Effector memory CD8-positive, alpha-beta T cell (primary cell): ENCODE results near the gene SPDEF.

Experiments used
- ATAC-seq: fragments of 150-1000 bp; cut with Tn5 transposase; replicated peaks from 2 replicates; pipeline ENCODE4 v1.10.0; 2021; ENCODE audit warnings: mild to moderate bottlenecking, moderate library complexity
- DNase-seq, 3 experiments: peaks; one replicate each; pipeline ENCODE4 v3.0.0; 2021
- H3K27ac Mint-ChIP-seq, 2 donors: one replicate each; pipeline ENCODE4 v1.8.0; 2022; ENCODE audit warnings: mild to moderate bottlenecking in 2 of 2, mixed read lengths in 2 of 2, moderate library complexity in 2 of 2
- H3K27me3 Mint-ChIP-seq, 2 donors: one replicate each; pipeline ENCODE4 v1.8.0; 2022; ENCODE audit warnings: mixed read lengths in 2 of 2
- H3K36me3 Mint-ChIP-seq: one replicate; pipeline ENCODE4 v1.8.0; 2022; ENCODE audit warnings: mild to moderate bottlenecking, moderate library complexity, mixed read lengths; ENCODE audit not compliant: insufficient read depth
- H3K4me1 Mint-ChIP-seq, 2 donors: one replicate each; pipeline ENCODE4 v1.8.0; 2022; ENCODE audit warnings: low read depth in 2 of 2, mixed read lengths in 2 of 2
- H3K4me3 Mint-ChIP-seq, 2 donors: one replicate each; pipeline ENCODE4 v1.8.0; 2022; ENCODE audit warnings: mild to moderate bottlenecking in 2 of 2, mixed read lengths in 2 of 2, moderate library complexity in 2 of 2
- H3K9me3 Mint-ChIP-seq, 2 donors: one replicate each; pipeline ENCODE4 v1.8.0; 2022; ENCODE audit warnings: mixed read lengths in 2 of 2

The SPDEF gene

GRCh38 chr6:34491091-34491430 is 65.1 kb downstream of the SPDEF start:
- no peak for DNase-seq
- no peak overlapping the region for H3K27ac Mint-ChIP-seq
- no peaks in the 10 kb centered on the region for H3K36me3 Mint-ChIP-seq
- ATAC-seq, result no peak
- H3K27me3 Mint-ChIP-seq, result no peaks in the 10 kb centered on the region
- H3K4me3 Mint-ChIP-seq, result no peak overlapping the region
- H3K9me3 Mint-ChIP-seq, result no peaks in the 10 kb centered on the region
- peaks cover 11 to 14% of the 10 kb centered on the region in 2 donors for H3K4me1 Mint-ChIP-seq

- Mint-ChIP-seq H3K27me3 (no peaks in the 10 kb centered on the region), H3K4me1 (peaks cover 16 to 19% of the 10 kb centered on the region in 2 donors), H3K27ac (no peak overlapping the region), H3K36me3 (no peaks in the 10 kb centered on the region), H3K9me3 (no peaks in the 10 kb centered on the region), H3K4me3 (no peak overlapping the region)
- ATAC-seq, result no peak
- no peak for DNase-seq
Observed at GRCh38 chr6:34490390-34491090, 65.6 kb downstream of the SPDEF start.

DNA sequence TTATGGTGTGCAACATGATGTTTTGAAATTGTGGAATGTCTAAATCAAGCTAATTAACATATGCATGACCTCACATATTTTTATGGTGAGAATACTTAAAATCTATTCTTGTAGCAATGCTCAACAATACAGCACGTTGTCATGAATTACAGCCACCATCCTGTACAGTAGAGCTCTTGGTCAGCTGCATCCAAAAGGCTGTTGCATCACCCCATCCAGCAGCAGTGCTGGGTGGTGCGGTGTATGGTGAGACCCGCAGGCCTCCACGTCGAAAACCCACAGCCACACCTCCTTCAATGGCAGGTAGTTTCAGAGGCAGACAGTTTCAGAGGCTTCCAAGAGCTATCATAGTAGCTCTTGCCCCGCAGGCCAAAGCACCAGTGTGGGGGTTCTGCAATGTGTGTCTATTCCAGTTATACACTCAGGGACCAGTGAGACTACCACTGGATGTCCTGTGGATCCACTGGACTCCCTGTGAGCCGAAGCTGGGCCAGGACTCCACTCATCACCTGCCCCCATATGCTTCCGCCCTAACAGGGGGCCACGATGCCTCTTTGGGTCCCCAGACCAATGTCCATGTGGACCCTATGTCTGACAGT is 66.8 kb downstream of the SPDEF start:
- Mint-ChIP-seq H3K4me1 (peaks cover 27 to 32% of the 10 kb centered on the region in 2 donors), H3K27me3 (no peaks in the 10 kb centered on the region), H3K4me3 (no peak overlapping the region), H3K9me3 (no peaks in the 10 kb centered on the region), H3K27ac (peak overlapping the region in 1 of 2 donors; percentile 15), H3K36me3 (no peaks in the 10 kb centered on the region)
- ATAC-seq, result no peak
- no peak for DNase-seq
